HEK293 (cell line): ENCODE data around the gene ZNF343.

Experiments used
- CTCF ChIA-PET: fragments of 350-600 bp; formaldehyde crosslinking; extraction: SDS; loops from one replicate; lab custom pipeline; 2021; ENCODE audit warnings: antibody characterized with exemption; lab: Yijun Ruan, JAX
- POLR2A ChIA-PET: fragments of 300-600 bp; formaldehyde crosslinking; extraction: SDS; loops from one replicate; lab custom pipeline; 2020; ENCODE audit warnings: antibody characterized with exemption, inconsistent platforms; lab: Yijun Ruan, JAX
- H3K27ac ChIP-seq: fragments of 200-500 bp; sonication (Bioruptor generic); 2 replicates; pipeline ENCODE4 v1.5.1; 2014; ENCODE audit warnings: low read depth, low read length, control low read depth, inconsistent platforms; ENCODE audit errors: extremely low read depth
- H3K36me3 ChIP-seq, 2 experiments: fragments of 200-500 bp in 1 of 2; sonication (Bioruptor generic) in 1 of 2; 1 replicate in 1 of 2; 2 replicates in 1 of 2; pipeline ENCODE4 v1.5.1; 2014 to 2017; ENCODE audit warnings: inconsistent platforms in 2 of 2, low read length in 2 of 2; ENCODE audit not compliant: control insufficient read depth in 2 of 2, insufficient read depth in 1 of 2
- H3K4me1 ChIP-seq: fragments of 200-500 bp; sonication (Bioruptor generic); 2 replicates; pipeline ENCODE4 v1.5.1; 2014; ENCODE audit warnings: mild to moderate bottlenecking, low read length, inconsistent platforms; ENCODE audit not compliant: control insufficient read depth, insufficient read depth
- H3K4me3 ChIP-seq: 2 replicates; pipeline ENCODE4 v1.5.1; 2011; ENCODE audit warnings: low read depth, mild to moderate bottlenecking, control low read depth, low read length, moderate library complexity
- H3K9me3 ChIP-seq: fragments of 200-500 bp; sonication (Bioruptor generic); 2 replicates; pipeline ENCODE4 v1.5.1; 2014; ENCODE audit warnings: low read depth, low read length, inconsistent platforms; ENCODE audit not compliant: control insufficient read depth, insufficient read depth
- EGR2 ChIP-seq: fragments of 450-650 bp; formaldehyde crosslinking; IDR thresholded peaks from 2 replicates; pipeline ENCODE4 v1.5.1; 2016; ENCODE audit warnings: low read depth, missing biosample characterization, missing genetic modification characterization
- GLIS1 ChIP-seq: fragments of 450-650 bp; formaldehyde crosslinking; IDR thresholded peaks from 2 replicates; pipeline ENCODE4 v1.5.1; 2016; ENCODE audit warnings: missing biosample characterization, missing genetic modification characterization
- MYNN ChIP-seq: fragments of 450-650 bp; formaldehyde crosslinking; IDR thresholded peaks from 2 replicates; pipeline ENCODE4 v1.5.1; 2016; ENCODE audit warnings: missing biosample characterization, missing genetic modification characterization, borderline replicate concordance
- RBAK ChIP-seq: fragments of 450-650 bp; formaldehyde crosslinking; IDR thresholded peaks from 2 replicates; pipeline ENCODE4 v1.5.1; 2016; ENCODE audit warnings: missing biosample characterization, missing genetic modification characterization
- SETDB1 ChIP-seq: IDR thresholded peaks from one replicate; pipeline ENCODE4 v1.6.1; 2017; ENCODE audit warnings: mild to moderate bottlenecking, low read length, moderate library complexity, mixed read lengths; ENCODE audit not compliant: insufficient read length
- SP7 ChIP-seq: fragments of 450-650 bp; formaldehyde crosslinking; IDR thresholded peaks from 2 replicates; pipeline ENCODE4 v1.5.1; 2016; ENCODE audit warnings: missing biosample characterization, missing genetic modification characterization
- WT1 ChIP-seq: fragments of 450-650 bp; formaldehyde crosslinking; IDR thresholded peaks from 2 replicates; pipeline ENCODE4 v1.5.1; 2016; ENCODE audit warnings: missing biosample characterization, missing genetic modification characterization
- YY1 ChIP-seq: fragments of 450-650 bp; formaldehyde crosslinking; IDR thresholded peaks from 2 replicates; pipeline ENCODE4 v1.5.1; 2018; ENCODE audit warnings: missing biosample characterization, missing genetic modification characterization
- ZNF19 ChIP-seq: fragments of 450-650 bp; formaldehyde crosslinking; IDR thresholded peaks from 2 replicates; pipeline ENCODE4; 2016; ENCODE audit warnings: missing biosample characterization, missing genetic modification characterization, low read depth
- ZNF23 ChIP-seq: fragments of 450-650 bp; formaldehyde crosslinking; IDR thresholded peaks from 2 replicates; pipeline ENCODE4 v1.5.1; 2016; ENCODE audit warnings: missing biosample characterization, missing genetic modification characterization, borderline replicate concordance
- ZNF324 ChIP-seq: fragments of 450-650 bp; formaldehyde crosslinking; IDR thresholded peaks from 2 replicates; pipeline ENCODE4 v1.5.1; 2016; ENCODE audit warnings: missing biosample characterization, missing genetic modification characterization
- ZNF350 ChIP-seq: fragments of 450-650 bp; formaldehyde crosslinking; IDR thresholded peaks from 2 replicates; pipeline ENCODE4 v1.5.0; 2017; ENCODE audit warnings: missing biosample characterization, mild to moderate bottlenecking, missing genetic modification characterization
- ZNF391 ChIP-seq: fragments of 450-650 bp; formaldehyde crosslinking; IDR thresholded peaks from 2 replicates; pipeline ENCODE4 v1.5.1; 2016; ENCODE audit warnings: low read depth, missing biosample characterization, missing genetic modification characterization, borderline replicate concordance
- ZNF658 ChIP-seq: fragments of 450-650 bp; formaldehyde crosslinking; IDR thresholded peaks from 2 replicates; pipeline ENCODE4; 2016; ENCODE audit warnings: missing biosample characterization, missing genetic modification characterization
- ZNF707 ChIP-seq: fragments of 450-650 bp; formaldehyde crosslinking; IDR thresholded peaks from 2 replicates; pipeline ENCODE4 v1.5.1; 2016; ENCODE audit warnings: missing biosample characterization, missing genetic modification characterization
- ZNF791 ChIP-seq: fragments of 450-650 bp; formaldehyde crosslinking; IDR thresholded peaks from 2 replicates; pipeline ENCODE4 v1.5.1; 2016; ENCODE audit warnings: missing biosample characterization, missing genetic modification characterization
- ZNF830 ChIP-seq: fragments of 450-650 bp; IDR thresholded peaks from 2 replicates; pipeline ENCODE4 v1.5.0; 2018; ENCODE audit warnings: missing biosample characterization, missing genetic modification characterization, low read depth, mild to moderate bottlenecking, moderate library complexity

The ZNF343 gene

GRCh38 chr20:2485661-2486060, 23.1 kb downstream of the ZNF343 start (continued):
- no peak for TF ChIP-seq ZNF23 (tag by site-specific recombination)
- no peak for TF ChIP-seq ZNF19
- no peak for TF ChIP-seq SETDB1
- TF ChIP-seq MYNN (tag by site-specific recombination): no peak
- no peak for TF ChIP-seq WT1 (tag by site-specific recombination)
- no peak for TF ChIP-seq ZNF391 (tag by site-specific recombination)
- no peak for TF ChIP-seq YY1
- TF ChIP-seq RBAK (tag by site-specific recombination): no peak

GRCh38 chr20:2485080-2485479, 23.6 kb downstream of the ZNF343 start:
- CTCF ChIA-PET: interaction anchor here (0.7 to 1.1 kb wide), 2 partner anchors 78 to 200 kb away, joined by 3 to 5 read pairs; no protein-coding TSS in a partner anchor

GRCh38 chr20:2483504-2483903, 25.2 kb downstream of the ZNF343 start:
- H3K4me1 ChIP-seq: no peaks in the 10 kb centered on the region
- H3K9me3 ChIP-seq: no peaks in the 10 kb centered on the region
- no peak for TF ChIP-seq ZNF658 (tag by site-specific recombination)
- TF ChIP-seq EGR2 (tag by site-specific recombination): peak; percentile 29; the same call in 1 of the 2 replicates
- no peak for TF ChIP-seq ZNF791
- peaks cover 51 to 83% of the 10 kb centered on the region in 2 experiments for H3K36me3 ChIP-seq
- CTCF ChIA-PET: interaction anchor here (1.1 to 1.4 kb wide), 2 partner anchors 10 to 39 kb away, joined by 3 to 6 read pairs; no protein-coding TSS in a partner anchor
- no peak overlapping the region for H3K27ac ChIP-seq
- POLR2A ChIA-PET: no interaction called here
- no peak overlapping the region for H3K4me3 ChIP-seq

More at GRCh38 chr20:2485080-2485479, 23.6 kb downstream of the ZNF343 start:
- Histone ChIP-seq H3K36me3 (peaks cover 67 to 97% of the 10 kb centered on the region in 2 experiments), H3K9me3 (no peaks in the 10 kb centered on the region), H3K27ac (no peak overlapping the region), H3K4me3 (no peak overlapping the region), H3K4me1 (no peaks in the 10 kb centered on the region)
- TF ChIP-seq SP7 (tag by site-specific recombination) (no peak), ZNF830 (tag by site-specific recombination) (0 out of 2 replicates have a peak, but pooled peaks have one; percentile 18), ZNF350 (tag by site-specific recombination) (0 out of 2 replicates have a peak, but pooled peaks have one; percentile 53)
- POLR2A ChIA-PET: no interaction called here

- Histone ChIP-seq H3K4me1 (no peaks in the 10 kb centered on the region), H3K27ac (no peak overlapping the region), H3K36me3 (peaks cover 22 to 56% of the 10 kb centered on the region in 2 experiments), H3K4me3 (no peak overlapping the region), H3K9me3 (no peaks in the 10 kb centered on the region)
- CTCF ChIA-PET: no interaction called here
- POLR2A ChIA-PET: interaction anchor here (1.3 to 1.6 kb wide), 2 partner anchors 9 to 10 kb away, joined by 3 to 10 read pairs; partner anchors contain the start of gene SNRPB
- TF ChIP-seq ZNF324 (no peak), ZNF707 (tag by site-specific recombination) (no peak), GLIS1 (tag by site-specific recombination) (no peak)
Measured at GRCh38 chr20:2480381-2480780, 28.3 kb downstream of the ZNF343 start.
